ENCODE measurements around the gene SNCB. TPM values are rescaled to one million over a fixed set of nuclear protein-coding genes. Genes with fewer than 3 reads are reported as not detected.
A peak's percentile ranks its signal among the peaks of the same experiment; 100 is the strongest.

Gene SNCB
- total and polyA plus RNA-seq, 2 of the 4 experiments (the other 2 are of a cell fraction), result 0.41 TPM; not detected in 1

GRCh38 chr5:176647030-176647842 is 16.9 kb upstream of the SNCB start, which contains the start of gene TSPAN17:
Gene TSPAN17, plus strand, starts transcription at chr5:176647484. Its CDS starts 132 bp downstream, at chr5:176647616.
- peak within 1 kb of the TSS; percentile 98 for H2AFZ ChIP-seq (replicated peaks; ENCODE audit: low read length, poor library complexity)
- peak within 1 kb of the TSS; percentile 85 for H3K9ac ChIP-seq (ENCODE audit: low read depth, low read length)
- ChIA-PET POLR2A (ENCODE audit: unreplicated experiment) (no interaction called here), CTCF (interaction anchor here (0.6 to 2.0 kb wide), 8 partner anchors 10 to 77 kb away, joined by 3 to 13 read pairs (median 4); partner anchors contain the start of genes EIF4E1B and SNCB)
- WGBS, 2 experiments (ENCODE audit: extremely low coverage in 2 of 2, insufficient read length in 1 of 2), result 1% methylated on average over 33 of the region's 63 CpGs; no CpG with 5 or more reads in 1 of the 2 experiments
- H2AK5ac ChIP-seq (ENCODE audit: low read depth, low read length), result peak within 1 kb of the TSS; percentile 87
- H2BK120ac ChIP-seq (ENCODE audit: low read depth, low read length), result peak within 1 kb of the TSS; percentile 56; the same call in 1 of the 2 replicates
- no peak for TF ChIP-seq MAFK (IDR thresholded peaks at IDR 0.05; ENCODE audit: low read depth, low read length)
- TF ChIP-seq CTCF (conservative IDR thresholded peaks at IDR 0.05; ENCODE audit: low read depth, low read length), result peak; percentile 64
- TF ChIP-seq CEBPB (IDR thresholded peaks at IDR 0.05; ENCODE audit: low read depth, low read length), result no peak
- no peak for TF ChIP-seq CHD1 (IDR thresholded peaks at IDR 0.05; ENCODE audit: low read depth, low read length)
- no peak for TF ChIP-seq RCOR1 (IDR thresholded peaks at IDR 0.05; ENCODE audit: insufficient replicate concordance, low read length)
- peak; percentile 86 for TF ChIP-seq POLR2A (IDR thresholded peaks at IDR 0.05; ENCODE audit: low read depth, low read length)
- TF ChIP-seq NFE2L2 (IDR thresholded peaks at IDR 0.05; ENCODE audit: low read depth, low read length), result no peak
- TF ChIP-seq FOS (IDR thresholded peaks at IDR 0.05; ENCODE audit: low read depth, low read length), result no peak
- peak; percentile 87 for TF ChIP-seq MAZ (IDR thresholded peaks at IDR 0.05; ENCODE audit: borderline replicate concordance, low read depth, low read length)
- no peak; the same call in 1 of the 2 replicates for TF ChIP-seq BHLHE40 (IDR thresholded peaks at IDR 0.05; ENCODE audit: low read depth, low read length)
- TF ChIP-seq SMC3 (IDR thresholded peaks at IDR 0.05; ENCODE audit: low read depth, low read length), result peak; percentile 57
- TF ChIP-seq USF2 (IDR thresholded peaks at IDR 0.05; ENCODE audit: low read depth, low read length), result no peak
- no peak for TF ChIP-seq RFX5 (IDR thresholded peaks at IDR 0.05; ENCODE audit: low read depth, low read length)
- TF ChIP-seq MXI1 (IDR thresholded peaks at IDR 0.05; ENCODE audit: borderline replicate concordance, low read depth, low read length), result peak; percentile 52; the same call in 1 of the 2 replicates
- peak; percentile 70 for TF ChIP-seq RAD21 (IDR thresholded peaks at IDR 0.05; ENCODE audit: low read length)
- no peaks in the 10 kb centered on the region; the same call in 1 of the 2 replicates for H3K27me3 ChIP-seq (ENCODE audit: control insufficient read depth, insufficient read depth, low read length)
- peak; percentile 99 for ATAC-seq (ENCODE audit: low read depth)
- peak within 1 kb of the TSS; percentile 46 for H3K18ac ChIP-seq (ENCODE audit: low read depth, low read length)
- H3K4me1 ChIP-seq (ENCODE audit: control insufficient read depth, insufficient read depth, low read length), result peaks cover 10% of the 10 kb centered on the region; the same call in 1 of the 2 replicates
- H3K9me1 ChIP-seq (ENCODE audit: insufficient read depth, low read length), result peaks cover 10% of the 10 kb centered on the region; the same call in 1 of the 2 replicates
- peak within 1 kb of the TSS; percentile 96 for H2AK9ac ChIP-seq (replicated peaks; ENCODE audit: low read depth, low read length, poor library complexity)
- in situ Hi-C loops (cut with MboI; ENCODE audit: low sequenced_read_pairs) (no loop called here), intact Hi-C loops (cut with micrococcal nuclease) (loop anchor here (1.0 to 10.0 kb wide), 2 partner anchors 73 to 232 kb away; partner anchors contain the start of gene CLTB), dilution Hi-C loops (cut with HindIII; ENCODE audit: low sequenced_read_pairs, unreplicated experiment) (no loop called here)
- H3K23ac ChIP-seq (ENCODE audit: low read depth, low read length), result peak within 1 kb of the TSS; percentile 82
- no peak within 1 kb of the TSS for H2BK15ac ChIP-seq (ENCODE audit: low read depth, low read length)
- peak within 1 kb of the TSS; percentile 95 for H3K4me2 ChIP-seq (ENCODE audit: low read depth, low read length)
- no TSS peak for BruUV-seq (replicated peaks)
- no peak within 1 kb of the TSS for H2BK5ac ChIP-seq (ENCODE audit: low read depth, low read length, poor library complexity, severe bottlenecking)
- H3K36me3 ChIP-seq (ENCODE audit: control insufficient read depth, insufficient read depth, low read length), result no peaks in the 10 kb centered on the region
- H3K9me3 ChIP-seq (ENCODE audit: control insufficient read depth, insufficient read depth, low read length), result no peaks in the 10 kb centered on the region
- peak within 1 kb of the TSS; percentile 54 for H4K5ac ChIP-seq (ENCODE audit: low read depth, low read length)
- H3K79me1 ChIP-seq (ENCODE audit: low read depth in 1 of 2, low read length in 2 of 2), result peaks cover 4 to 33% of the 10 kb centered on the region in 2 experiments
- peak within 1 kb of the TSS; percentile 93 for H3K14ac ChIP-seq (replicated peaks; ENCODE audit: low read depth, low read length)
- peak within 1 kb of the TSS; percentile 90 for H3K4ac ChIP-seq (ENCODE audit: low read depth, low read length)
- peak within 1 kb of the TSS; percentile 96 to 99 for H4K8ac ChIP-seq (ENCODE audit: low read depth in 2 of 2, low read length in 2 of 2)
- peak; percentile 98 for DNase-seq
- peak within 1 kb of the TSS; percentile 76 for H3K4me3 ChIP-seq (ENCODE audit: insufficient read depth, low read depth, low read length)
- H4K91ac ChIP-seq (ENCODE audit: insufficient read depth, low read depth, low read length), result peak within 1 kb of the TSS; percentile 92
- peaks cover 20% of the 10 kb centered on the region for H4K20me1 ChIP-seq (ENCODE audit: insufficient read depth, low read length)
- H3K27ac ChIP-seq (ENCODE audit: insufficient read depth, low read length), result peak within 1 kb of the TSS; percentile 51
- no peak within 1 kb of the TSS for H2BK20ac ChIP-seq (ENCODE audit: low read depth, low read length)
- H3K56ac ChIP-seq (ENCODE audit: extremely low read depth, insufficient read depth, low read length), result peak within 1 kb of the TSS; percentile 57; the same call in 1 of the 2 replicates

Data from IMR-90 (cell line).